IMR-90 (cell line): ENCODE measurements around the gene NFYC. TPM values are rescaled to one million over a fixed set of nuclear protein-coding genes. Genes with fewer than 3 reads are reported as not detected.

ENCODE experiments used
- ATAC-seq: fragments of 200-7000 bp; cut with Tn5 transposase; 2 replicates; pipeline ENCODE4 v1.9.1; 2020; ENCODE audit warnings: low read depth, mild to moderate bottlenecking, moderate library complexity
- BruUV-seq: library from RNA; stranded (reverse); fragments of 400-500 nt; replicated peaks from 2 replicates; lab custom pipeline; 2021; lab: Mats Ljungman, UMichigan
- CTCF ChIA-PET: fragments of 300-600 bp; formaldehyde crosslinking; extraction: SDS; loops from one replicate; lab custom pipeline; 2021; ENCODE audit warnings: antibody characterized with exemption; lab: Yijun Ruan, JAX
- POLR2A ChIA-PET: fragments of 300-600 bp; sonication (Branson Sonifier 250); formaldehyde crosslinking; loops from one replicate; lab custom pipeline; 2022; ENCODE audit warnings: antibody characterized with exemption; ENCODE audit not compliant: unreplicated experiment; lab: Charles Lee
- DNase-seq: peaks from one replicate; pipeline ENCODE4 v3.0.0; 2013
- H2AFZ ChIP-seq: replicated peaks from 2 replicates; pipeline ENCODE3; 2013; ENCODE audit warnings: low read length, mild to moderate bottlenecking; ENCODE audit not compliant: poor library complexity
- H2AK5ac ChIP-seq: 2 replicates; pipeline ENCODE4 v1.6.1; 2013; ENCODE audit warnings: low read depth, low read length, inconsistent platforms
- H2AK9ac ChIP-seq: replicated peaks from 2 replicates; pipeline ENCODE3; 2013; ENCODE audit warnings: mild to moderate bottlenecking, low read depth, low read length, moderate library complexity; ENCODE audit not compliant: poor library complexity
- H2BK120ac ChIP-seq: 2 replicates; pipeline ENCODE4 v1.6.1; 2013; ENCODE audit warnings: low read depth, low read length, inconsistent platforms
- H2BK15ac ChIP-seq: 3 replicates; pipeline ENCODE4 v1.6.1; 2013; ENCODE audit warnings: low read depth, low read length, inconsistent platforms
- H2BK20ac ChIP-seq: 2 replicates; pipeline ENCODE4 v1.6.1; 2013; ENCODE audit warnings: low read depth, mild to moderate bottlenecking, inconsistent platforms, low read length, moderate library complexity
- H2BK5ac ChIP-seq: 2 replicates; pipeline ENCODE4 v1.6.1; 2013; ENCODE audit warnings: mild to moderate bottlenecking, low read depth, low read length, inconsistent platforms; ENCODE audit not compliant: poor library complexity, severe bottlenecking
- H3K14ac ChIP-seq: replicated peaks from 2 replicates; pipeline ENCODE4 v1.6.1; 2013; ENCODE audit warnings: low read depth, low read length, inconsistent platforms
- H3K18ac ChIP-seq: 2 replicates; pipeline ENCODE4 v1.6.1; 2013; ENCODE audit warnings: low read depth, low read length, control low read depth
- H3K23ac ChIP-seq: 2 replicates; pipeline ENCODE4 v1.6.1; 2013; ENCODE audit warnings: low read depth, low read length, inconsistent platforms
- H3K27ac ChIP-seq: 2 replicates; pipeline ENCODE4 v1.5.1; 2013; ENCODE audit warnings: mild to moderate bottlenecking, control low read depth, low read length; ENCODE audit not compliant: insufficient read depth
- H3K27me3 ChIP-seq: 2 replicates; pipeline ENCODE4 v1.6.1; 2013; ENCODE audit warnings: low read length; ENCODE audit not compliant: control insufficient read depth, insufficient read depth
- H3K36me3 ChIP-seq: 2 replicates; pipeline ENCODE4 v1.6.1; 2013; ENCODE audit warnings: low read length, mixed read lengths; ENCODE audit not compliant: control insufficient read depth, insufficient read depth
- H3K4ac ChIP-seq: 2 replicates; pipeline ENCODE4 v1.6.1; 2013; ENCODE audit warnings: low read depth, low read length, inconsistent platforms
- H3K4me1 ChIP-seq: 2 replicates; pipeline ENCODE4 v1.6.1; 2013; ENCODE audit warnings: low read length, mixed read lengths; ENCODE audit not compliant: control insufficient read depth, insufficient read depth
- H3K4me2 ChIP-seq: 2 replicates; pipeline ENCODE4 v1.6.1; 2013; ENCODE audit warnings: low read depth, mild to moderate bottlenecking, control low read depth, low read length, moderate library complexity
- H3K4me3 ChIP-seq: 2 replicates; pipeline ENCODE4 v1.5.1; 2013; ENCODE audit warnings: low read depth, mild to moderate bottlenecking, control low read depth, low read length, moderate library complexity; ENCODE audit not compliant: insufficient read depth
- H3K56ac ChIP-seq: 2 replicates; pipeline ENCODE4 v1.6.1; 2013; ENCODE audit warnings: low read length, inconsistent platforms; ENCODE audit not compliant: insufficient read depth; ENCODE audit errors: extremely low read depth
- H3K79me1 ChIP-seq, 2 experiments: 2 replicates each; pipeline ENCODE4 v1.6.1; 2013; ENCODE audit warnings: low read length in 2 of 2, inconsistent platforms in 1 of 2, low read depth in 1 of 2
- H3K9ac ChIP-seq: 2 replicates; pipeline ENCODE4 v1.6.1; 2013; ENCODE audit warnings: low read depth, low read length, control low read depth
- H3K9me1 ChIP-seq: 2 replicates; pipeline ENCODE4 v1.6.1; 2013; ENCODE audit warnings: low read length, inconsistent platforms; ENCODE audit not compliant: insufficient read depth
- H3K9me3 ChIP-seq: 2 replicates; pipeline ENCODE4 v1.6.1; 2013; ENCODE audit warnings: low read length; ENCODE audit not compliant: control insufficient read depth, insufficient read depth
- H4K20me1 ChIP-seq: 2 replicates; pipeline ENCODE4 v1.6.1; 2013; ENCODE audit warnings: low read length, inconsistent platforms; ENCODE audit not compliant: insufficient read depth
- H4K5ac ChIP-seq: 2 replicates; pipeline ENCODE4 v1.6.1; 2013; ENCODE audit warnings: mild to moderate bottlenecking, low read depth, low read length, control low read depth
- H4K8ac ChIP-seq, 2 experiments: 2 replicates each; pipeline ENCODE4 v1.6.1; 2013; ENCODE audit warnings: low read depth in 2 of 2, low read length in 2 of 2, control low read depth in 1 of 2, inconsistent platforms in 1 of 2
- H4K91ac ChIP-seq: 2 replicates; pipeline ENCODE4 v1.6.1; 2013; ENCODE audit warnings: low read depth, low read length, inconsistent platforms; ENCODE audit not compliant: insufficient read depth
- BHLHE40 ChIP-seq: fragments of 150-350 bp; IDR thresholded peaks from 2 replicates; pipeline ENCODE4 v1.6.1; 2016; ENCODE audit warnings: mild to moderate bottlenecking, low read depth, low read length
- CEBPB ChIP-seq: IDR thresholded peaks from 2 replicates; pipeline ENCODE4 v1.6.1; 2012; ENCODE audit warnings: low read depth, low read length, improper control_type of control experiment
- CTCF ChIP-seq: conservative IDR thresholded peaks from 2 replicates; pipeline ENCODE4 v1.5.1; 2012; ENCODE audit warnings: mild to moderate bottlenecking, low read depth, low read length, improper control_type of control experiment
- ELK1 ChIP-seq: fragments of 150-350 bp; IDR thresholded peaks from 2 replicates; pipeline ENCODE4 v1.6.1; 2016; ENCODE audit warnings: low read depth, mild to moderate bottlenecking, low read length, moderate library complexity, borderline replicate concordance
- FOS ChIP-seq: fragments of 150-350 bp; IDR thresholded peaks from 2 replicates; pipeline ENCODE4 v1.6.1; 2016; ENCODE audit warnings: low read depth, low read length
- MAFK ChIP-seq: IDR thresholded peaks from 2 replicates; pipeline ENCODE4 v1.6.1; 2012; ENCODE audit warnings: low read depth, low read length, improper control_type of control experiment
- MAZ ChIP-seq: IDR thresholded peaks from 2 replicates; pipeline ENCODE4 v1.6.1; 2012; ENCODE audit warnings: low read depth, mild to moderate bottlenecking, low read length, improper control_type of control experiment, moderate library complexity, borderline replicate concordance
- MXI1 ChIP-seq: IDR thresholded peaks from 2 replicates; pipeline ENCODE4 v1.6.1; 2012; ENCODE audit warnings: low read depth, mild to moderate bottlenecking, low read length, moderate library complexity, borderline replicate concordance
- NFE2L2 ChIP-seq: fragments of 150-350 bp; IDR thresholded peaks from 2 replicates; pipeline ENCODE4 v1.6.1; 2016; ENCODE audit warnings: low read depth, mild to moderate bottlenecking, low read length
- POLR2A ChIP-seq: IDR thresholded peaks from 2 replicates; pipeline ENCODE4 v1.6.1; 2012; ENCODE audit warnings: mild to moderate bottlenecking, low read depth, low read length
- RAD21 ChIP-seq: IDR thresholded peaks from 2 replicates; pipeline ENCODE4 v1.6.1; 2012; ENCODE audit warnings: low read length, improper control_type of control experiment
- RCOR1 ChIP-seq: IDR thresholded peaks from 2 replicates; pipeline ENCODE4 v1.6.1; 2012; ENCODE audit warnings: mild to moderate bottlenecking, low read length, improper control_type of control experiment; ENCODE audit not compliant: insufficient replicate concordance
- RFX5 ChIP-seq: IDR thresholded peaks from 2 replicates; pipeline ENCODE4 v1.8.0; 2012; ENCODE audit warnings: low read depth, mild to moderate bottlenecking, low read length, moderate library complexity
- SMC3 ChIP-seq: fragments of 150-350 bp; IDR thresholded peaks from 2 replicates; pipeline ENCODE4 v1.6.1; 2016; ENCODE audit warnings: low read depth, mild to moderate bottlenecking, antibody characterized with exemption, low read length, moderate library complexity
- USF2 ChIP-seq: fragments of 150-350 bp; IDR thresholded peaks from 2 replicates; pipeline ENCODE4 v1.6.1; 2017; ENCODE audit warnings: mild to moderate bottlenecking, antibody characterized with exemption, low read length, low read depth
- WGBS, 2 experiments: methylation state at CpG; one replicate each; pipeline versions ENCODE4 v1.1.5 to v1.1.7; 2013; ENCODE audit warnings: missing lambda C conversion rate in 2 of 2; ENCODE audit not compliant: insufficient read length in 1 of 2; ENCODE audit errors: extremely low coverage in 2 of 2; 5-methylcytosine and 5-hydroxymethylcytosine counted together
- dilution Hi-C: fragments of 300-500 bp; cut with HindIII; formaldehyde crosslinking; loops from one replicate; pipeline ENCODE4 v1.14.3; 2018; ENCODE audit warnings: low sequenced_read_pairs; ENCODE audit not compliant: unreplicated experiment
- in situ Hi-C: fragments of 300-500 bp; cut with MboI; formaldehyde crosslinking; loops from 3 replicates; pipeline ENCODE4 v1.14.3; 2019; ENCODE audit warnings: low sequenced_read_pairs, inconsistent platforms, mixed read lengths
- intact Hi-C: fragments of 100-400 bp; cut with micrococcal nuclease; formaldehyde crosslinking; loops from 2 replicates; pipeline ENCODE4 v1.10.0; 2022
- polyA plus RNA-seq, 3 experiments: library from polyadenylated mRNA; depleted of rRNA; stranded (reverse); fragments of >200 nt; gene quantifications; 2 replicates each; pipeline ENCODE4 v1.2.3, GENCODE V29; 2012; ENCODE audit warnings: low replicate concordance in 1 of 3
- total RNA-seq: library from RNA; depleted of rRNA; stranded (reverse); fragments of >200 nt; gene quantifications from 2 replicates; pipeline ENCODE4 v1.2.3, GENCODE V29; 2012

NFYC gene
- total and polyA plus RNA-seq, 2 of the 4 experiments (the other 2 are of a cell fraction) = 45.2 to 62.2 TPM

- H3K14ac ChIP-seq = no peak overlapping the region
- no TSS peak for BruUV-seq
- TF ChIP-seq MXI1 (no peak), NFE2L2 (no peak), ELK1 (no peak), RAD21 (no peak), FOS (no peak), MAFK (no peak), CEBPB (no peak), RFX5 (no peak), SMC3 (no peak), USF2 (no peak), MAZ (no peak), RCOR1 (no peak), BHLHE40 (no peak), POLR2A (no peak), CTCF (no peak)
- H3K4me2 ChIP-seq = no peak overlapping the region
- no peak overlapping the region for H3K27ac ChIP-seq
- no peak overlapping the region for H2BK15ac ChIP-seq
- no peak overlapping the region for H2BK20ac ChIP-seq
- no peak overlapping the region for H3K18ac ChIP-seq
- ATAC-seq (no peak), DNase-seq (no peak)
- H2BK5ac ChIP-seq = no peak overlapping the region
- no peak overlapping the region for H2AK5ac ChIP-seq
- H3K4ac ChIP-seq = no peak overlapping the region
- intact Hi-C loops = no loop called here
- H3K36me3 ChIP-seq = no peaks in the 10 kb centered on the region
- 0 out of 2 replicates have a peak, but pooled peaks cover 3% of the 10 kb centered on the region for H3K9me1 ChIP-seq
- WGBS, 2 experiments = no CpG with 5 or more reads among the region's 17 CpGs
- H3K27me3 ChIP-seq = peaks cover 33% of the 10 kb centered on the region
- no peak overlapping the region for H3K56ac ChIP-seq
- H3K9ac ChIP-seq = no peak overlapping the region
- in situ Hi-C loops = no loop called here
- no peaks in the 10 kb centered on the region for H3K4me1 ChIP-seq
- H2AFZ ChIP-seq = no peak overlapping the region
- dilution Hi-C loops = no loop called here
- no peak overlapping the region for H4K5ac ChIP-seq
- H4K8ac ChIP-seq = no peak overlapping the region
- no peak overlapping the region for H3K23ac ChIP-seq
- no peak overlapping the region for H3K4me3 ChIP-seq
- H3K9me3 ChIP-seq = no peaks in the 10 kb centered on the region
- no peaks in the 10 kb centered on the region for H3K79me1 ChIP-seq
- POLR2A ChIA-PET = no interaction called here
- no peak overlapping the region for H4K91ac ChIP-seq
- H2BK120ac ChIP-seq = no peak overlapping the region
- H2AK9ac ChIP-seq = no peak overlapping the region
- CTCF ChIA-PET = no interaction called here
- no peaks in the 10 kb centered on the region; the same call in 1 of the 2 replicates for H4K20me1 ChIP-seq
These were observed 40.2 kb upstream of the NFYC start for GRCh38 chr1:40651138-40651857.
